ENCODE results near the gene RPS21. TPM values are rescaled to one million over a fixed set of nuclear protein-coding genes. Genes with fewer than 3 reads are reported as not detected.

The RPS21 gene
- total and polyA plus RNA-seq, 4 donors, result 278 to 1,588 (median 439) TPM

GRCh38 chr20:62403331-62403730 lies 16.4 kb downstream of the RPS21 start:
- H3K4me1 ChIP-seq (ENCODE audit: control insufficient read depth in 4 of 4, insufficient read depth in 4 of 4, low read length in 3 of 4), result peaks cover 12 to 24% (median 18%) of the 10 kb centered on the region in 4 donors
- H3K27me3 ChIP-seq (ENCODE audit: control insufficient read depth in 4 of 4, insufficient read depth in 4 of 4, low read length in 3 of 4), result no peaks in the 10 kb centered on the region
- H3K4me3 ChIP-seq (ENCODE audit: low read depth in 1 of 3, low read length in 3 of 3), result no peak overlapping the region
- TF ChIP-seq, protein P1, sequence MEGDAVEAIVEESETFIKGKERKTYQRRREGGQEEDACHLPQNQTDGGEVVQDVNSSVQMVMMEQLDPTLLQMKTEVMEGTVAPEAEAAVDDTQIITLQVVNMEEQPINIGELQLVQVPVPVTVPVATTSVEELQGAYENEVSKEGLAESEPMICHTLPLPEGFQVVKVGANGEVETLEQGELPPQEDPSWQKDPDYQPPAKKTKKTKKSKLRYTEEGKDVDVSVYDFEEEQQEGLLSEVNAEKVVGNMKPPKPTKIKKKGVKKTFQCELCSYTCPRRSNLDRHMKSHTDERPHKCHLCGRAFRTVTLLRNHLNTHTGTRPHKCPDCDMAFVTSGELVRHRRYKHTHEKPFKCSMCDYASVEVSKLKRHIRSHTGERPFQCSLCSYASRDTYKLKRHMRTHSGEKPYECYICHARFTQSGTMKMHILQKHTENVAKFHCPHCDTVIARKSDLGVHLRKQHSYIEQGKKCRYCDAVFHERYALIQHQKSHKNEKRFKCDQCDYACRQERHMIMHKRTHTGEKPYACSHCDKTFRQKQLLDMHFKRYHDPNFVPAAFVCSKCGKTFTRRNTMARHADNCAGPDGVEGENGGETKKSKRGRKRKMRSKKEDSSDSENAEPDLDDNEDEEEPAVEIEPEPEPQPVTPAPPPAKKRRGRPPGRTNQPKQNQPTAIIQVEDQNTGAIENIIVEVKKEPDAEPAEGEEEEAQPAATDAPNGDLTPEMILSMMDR (IDR thresholded peaks at IDR 0.05; ENCODE audit: low read depth, low read length, missing input control), result no peak
- TF ChIP-seq RXRA (IDR thresholded peaks at IDR 0.05) (no peak), FOXA1 (IDR thresholded peaks at IDR 0.05) (no peak), FOXA2 (IDR thresholded peaks at IDR 0.05) (no peak), RAD21 (IDR thresholded peaks at IDR 0.05) (no peak), SP1 (IDR thresholded peaks at IDR 0.05) (no peak), YY1 (IDR thresholded peaks at IDR 0.05) (no peak), ATF3 (IDR thresholded peaks at IDR 0.05) (no peak)
- TF ChIP-seq, protein P2, sequence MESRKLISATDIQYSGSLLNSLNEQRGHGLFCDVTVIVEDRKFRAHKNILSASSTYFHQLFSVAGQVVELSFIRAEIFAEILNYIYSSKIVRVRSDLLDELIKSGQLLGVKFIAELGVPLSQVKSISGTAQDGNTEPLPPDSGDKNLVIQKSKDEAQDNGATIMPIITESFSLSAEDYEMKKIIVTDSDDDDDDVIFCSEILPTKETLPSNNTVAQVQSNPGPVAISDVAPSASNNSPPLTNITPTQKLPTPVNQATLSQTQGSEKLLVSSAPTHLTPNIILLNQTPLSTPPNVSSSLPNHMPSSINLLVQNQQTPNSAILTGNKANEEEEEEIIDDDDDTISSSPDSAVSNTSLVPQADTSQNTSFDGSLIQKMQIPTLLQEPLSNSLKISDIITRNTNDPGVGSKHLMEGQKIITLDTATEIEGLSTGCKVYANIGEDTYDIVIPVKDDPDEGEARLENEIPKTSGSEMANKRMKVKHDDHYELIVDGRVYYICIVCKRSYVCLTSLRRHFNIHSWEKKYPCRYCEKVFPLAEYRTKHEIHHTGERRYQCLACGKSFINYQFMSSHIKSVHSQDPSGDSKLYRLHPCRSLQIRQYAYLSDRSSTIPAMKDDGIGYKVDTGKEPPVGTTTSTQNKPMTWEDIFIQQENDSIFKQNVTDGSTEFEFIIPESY (IDR thresholded peaks at IDR 0.05), result no peak
- no peaks in the 10 kb centered on the region for H3K9me3 ChIP-seq (ENCODE audit: control insufficient read depth in 4 of 4, low read length in 3 of 4)
- no peak overlapping the region for H3K9ac ChIP-seq (ENCODE audit: low read depth in 1 of 2, low read length in 2 of 2)
- H3K36me3 ChIP-seq (ENCODE audit: control insufficient read depth in 4 of 4, insufficient read depth in 3 of 4, low read depth in 1 of 4, low read length in 3 of 4), result no peaks in the 10 kb centered on the region
- no peak for DNase-seq (ENCODE audit: low spot score)
- WGBS, result 95% methylated on average over 13 of the region's 13 CpGs
- no peak overlapping the region for H3K27ac ChIP-seq (ENCODE audit: low read depth in 1 of 2, low read length in 2 of 2)

GRCh38 chr20:62404112-62404665 lies 17.3 kb downstream of the RPS21 start:
- Histone ChIP-seq H3K27me3 (ENCODE audit: control insufficient read depth in 4 of 4, insufficient read depth in 4 of 4, low read length in 3 of 4) (no peaks in the 10 kb centered on the region), H3K9ac (ENCODE audit: low read depth in 1 of 2, low read length in 2 of 2) (no peak overlapping the region), H3K9me3 (ENCODE audit: control insufficient read depth in 4 of 4, low read length in 3 of 4) (no peaks in the 10 kb centered on the region), H3K36me3 (ENCODE audit: control insufficient read depth in 4 of 4, insufficient read depth in 3 of 4, low read depth in 1 of 4, low read length in 3 of 4) (no peaks in the 10 kb centered on the region), H3K4me3 (ENCODE audit: low read depth in 1 of 3, low read length in 3 of 3) (no peak overlapping the region), H3K4me1 (ENCODE audit: control insufficient read depth in 4 of 4, insufficient read depth in 4 of 4, low read length in 3 of 4) (peaks cover 12 to 24% (median 18%) of the 10 kb centered on the region in 4 donors), H3K27ac (ENCODE audit: low read depth in 1 of 2, low read length in 2 of 2) (no peak overlapping the region)
- 94% methylated on average over 9 of the region's 9 CpGs for WGBS
- no peak for DNase-seq (ENCODE audit: low spot score)
- TF ChIP-seq, protein P2 (IDR thresholded peaks at IDR 0.05), result no peak
- no peak for TF ChIP-seq RAD21 (IDR thresholded peaks at IDR 0.05)
- no peak for TF ChIP-seq FOXA1 (IDR thresholded peaks at IDR 0.05)
- TF ChIP-seq HNF4G (IDR thresholded peaks at IDR 0.05), result no peak
- no peak for TF ChIP-seq FOXA2 (IDR thresholded peaks at IDR 0.05)
- no peak for TF ChIP-seq EGR1 (IDR thresholded peaks at IDR 0.05; ENCODE audit: low read depth in 2 of 2)
- TF ChIP-seq, protein P3, sequence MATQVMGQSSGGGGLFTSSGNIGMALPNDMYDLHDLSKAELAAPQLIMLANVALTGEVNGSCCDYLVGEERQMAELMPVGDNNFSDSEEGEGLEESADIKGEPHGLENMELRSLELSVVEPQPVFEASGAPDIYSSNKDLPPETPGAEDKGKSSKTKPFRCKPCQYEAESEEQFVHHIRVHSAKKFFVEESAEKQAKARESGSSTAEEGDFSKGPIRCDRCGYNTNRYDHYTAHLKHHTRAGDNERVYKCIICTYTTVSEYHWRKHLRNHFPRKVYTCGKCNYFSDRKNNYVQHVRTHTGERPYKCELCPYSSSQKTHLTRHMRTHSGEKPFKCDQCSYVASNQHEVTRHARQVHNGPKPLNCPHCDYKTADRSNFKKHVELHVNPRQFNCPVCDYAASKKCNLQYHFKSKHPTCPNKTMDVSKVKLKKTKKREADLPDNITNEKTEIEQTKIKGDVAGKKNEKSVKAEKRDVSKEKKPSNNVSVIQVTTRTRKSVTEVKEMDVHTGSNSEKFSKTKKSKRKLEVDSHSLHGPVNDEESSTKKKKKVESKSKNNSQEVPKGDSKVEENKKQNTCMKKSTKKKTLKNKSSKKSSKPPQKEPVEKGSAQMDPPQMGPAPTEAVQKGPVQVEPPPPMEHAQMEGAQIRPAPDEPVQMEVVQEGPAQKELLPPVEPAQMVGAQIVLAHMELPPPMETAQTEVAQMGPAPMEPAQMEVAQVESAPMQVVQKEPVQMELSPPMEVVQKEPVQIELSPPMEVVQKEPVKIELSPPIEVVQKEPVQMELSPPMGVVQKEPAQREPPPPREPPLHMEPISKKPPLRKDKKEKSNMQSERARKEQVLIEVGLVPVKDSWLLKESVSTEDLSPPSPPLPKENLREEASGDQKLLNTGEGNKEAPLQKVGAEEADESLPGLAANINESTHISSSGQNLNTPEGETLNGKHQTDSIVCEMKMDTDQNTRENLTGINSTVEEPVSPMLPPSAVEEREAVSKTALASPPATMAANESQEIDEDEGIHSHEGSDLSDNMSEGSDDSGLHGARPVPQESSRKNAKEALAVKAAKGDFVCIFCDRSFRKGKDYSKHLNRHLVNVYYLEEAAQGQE (IDR thresholded peaks at IDR 0.05), result no peak
- TF ChIP-seq JUND (IDR thresholded peaks at IDR 0.05), result no peak
- TF ChIP-seq GABPA (IDR thresholded peaks at IDR 0.05 in 1 of 2, conservative IDR thresholded peaks at IDR 0.05 in 1 of 2), result no peak
- no peak for TF ChIP-seq HNF4A (conservative IDR thresholded peaks at IDR 0.05)
- TF ChIP-seq ATF3 (IDR thresholded peaks at IDR 0.05), result no peak
- TF ChIP-seq YY1 (IDR thresholded peaks at IDR 0.05), result no peak
- TF ChIP-seq, protein P1 (IDR thresholded peaks at IDR 0.05; ENCODE audit: low read depth, low read length, missing input control), result no peak
- no peak for TF ChIP-seq TAF1 (conservative IDR thresholded peaks at IDR 0.05)
- TF ChIP-seq NR2F2 (IDR thresholded peaks at IDR 0.05), result no peak
- TF ChIP-seq SP1 (IDR thresholded peaks at IDR 0.05), result no peak
- TF ChIP-seq MAX (IDR thresholded peaks at IDR 0.05), result no peak
- no peak for TF ChIP-seq RXRA (IDR thresholded peaks at IDR 0.05)

Data from liver (tissue), 9 donors.